CD14-positive monocyte (primary cell): ENCODE measurements around the gene EIF4E1B. TPM values are rescaled to one million over a fixed set of nuclear protein-coding genes. Genes with fewer than 3 reads are reported as not detected.

Experiments
- DNase-seq, 3 donors: peaks; one replicate each; pipeline ENCODE4 v3.0.0-alpha.2; 2011 to 2022
- H2AFZ ChIP-seq: 2 replicates; pipeline ENCODE4 v1.6.0; 2012; ENCODE audit warnings: mild to moderate bottlenecking, low read depth, low read length, inconsistent platforms; ENCODE audit not compliant: insufficient read depth, poor library complexity, severe bottlenecking
- H3K27ac ChIP-seq, 2 donors: 1 replicate in 1 of 2; 2 replicates in 1 of 2; pipeline ENCODE4 v1.5.1; 2012 to 2013; ENCODE audit warnings: low read length in 2 of 2, control low read depth in 1 of 2, inconsistent platforms in 1 of 2, low read depth in 1 of 2, mild to moderate bottlenecking in 1 of 2
- H3K27me3 ChIP-seq, 2 donors: one replicate each; pipeline versions ENCODE4 v1.6.0 to v1.6.1; 2011 to 2013; ENCODE audit warnings: low read length in 2 of 2; ENCODE audit not compliant: control insufficient read depth in 2 of 2, insufficient read depth in 2 of 2
- H3K36me3 ChIP-seq, 2 donors: replicated peaks in 1 of 2; 1 replicate in 1 of 2; 2 replicates in 1 of 2; pipeline versions ENCODE4 v1.5.1 to v1.6.1; 2012 to 2013; ENCODE audit warnings: low read length in 2 of 2, control low read depth in 1 of 2, inconsistent platforms in 1 of 2, mild to moderate bottlenecking in 1 of 2; ENCODE audit not compliant: insufficient read depth in 2 of 2, control insufficient read depth in 1 of 2
- H3K4me1 ChIP-seq, 2 donors: 1 replicate in 1 of 2; 2 replicates in 1 of 2; pipeline versions ENCODE4 v1.5.1 to v1.6.1; 2012 to 2013; ENCODE audit warnings: low read length in 2 of 2, control low read depth in 1 of 2, inconsistent platforms in 1 of 2, mild to moderate bottlenecking in 1 of 2, moderate library complexity in 1 of 2; ENCODE audit not compliant: insufficient read depth in 2 of 2, control insufficient read depth in 1 of 2
- H3K4me2 ChIP-seq: replicated peaks from 2 replicates; pipeline ENCODE3; 2012; ENCODE audit warnings: low read length, moderate library complexity, mild to moderate bottlenecking; ENCODE audit not compliant: poor library complexity, severe bottlenecking; ENCODE audit errors: extremely low read depth
- H3K4me3 ChIP-seq, 3 experiments: fragments of 200-600 bp in 1 of 3; sonication (generic) in 1 of 3; replicated peaks in 1 of 3; 1 replicate in 2 of 3; 2 replicates in 1 of 3; pipeline ENCODE4 v1.5.1; 2011 to 2013; ENCODE audit warnings: low read length in 3 of 3, mild to moderate bottlenecking in 3 of 3, control low read depth in 2 of 3, low read depth in 2 of 3, inconsistent platforms in 1 of 3, moderate library complexity in 1 of 3
- H3K79me2 ChIP-seq: 2 replicates; pipeline ENCODE4 v1.6.0; 2012; ENCODE audit warnings: mild to moderate bottlenecking, control low read depth, inconsistent platforms, low read length, moderate library complexity; ENCODE audit not compliant: insufficient read depth
- H3K9ac ChIP-seq: 2 replicates; pipeline ENCODE4 v1.6.0; 2017; ENCODE audit warnings: low read length, mild to moderate bottlenecking; ENCODE audit not compliant: insufficient read depth, poor library complexity, severe bottlenecking
- H3K9me3 ChIP-seq, 2 donors: replicated peaks in 1 of 2; 1 replicate in 1 of 2; 2 replicates in 1 of 2; pipeline versions ENCODE4 v1.5.1 to v1.6.1; 2012 to 2013; ENCODE audit warnings: low read length in 2 of 2, control low read depth in 1 of 2; ENCODE audit not compliant: control insufficient read depth in 1 of 2, insufficient read depth in 1 of 2
- H4K20me1 ChIP-seq: 2 replicates; pipeline ENCODE4 v1.6.0; 2012; ENCODE audit warnings: mild to moderate bottlenecking, low read length, control low read depth, moderate library complexity; ENCODE audit not compliant: insufficient read depth
- H3K27ac Mint-ChIP-seq, 7 donors: one replicate each; pipeline ENCODE4 v1.8.0; 2020; ENCODE audit warnings: mild to moderate bottlenecking in 7 of 7, mixed read lengths in 7 of 7, moderate library complexity in 6 of 7, inconsistent platforms in 2 of 7
- H3K27me3 Mint-ChIP-seq, 3 donors: one replicate each; pipeline ENCODE4 v1.8.0; 2021 to 2022; ENCODE audit warnings: low read depth in 3 of 3, mild to moderate bottlenecking in 3 of 3, mixed read lengths in 3 of 3, moderate library complexity in 3 of 3, inconsistent platforms in 1 of 3
- H3K36me3 Mint-ChIP-seq, 2 donors: one replicate each; pipeline ENCODE4 v1.8.0; 2020; ENCODE audit warnings: mixed read lengths in 2 of 2, inconsistent platforms in 1 of 2, mild to moderate bottlenecking in 1 of 2
- H3K4me1 Mint-ChIP-seq: one replicate; pipeline ENCODE4 v1.8.0; 2020; ENCODE audit warnings: mild to moderate bottlenecking, mixed read lengths
- H3K4me3 Mint-ChIP-seq, 2 donors: one replicate each; pipeline ENCODE4 v1.8.0; 2020; ENCODE audit warnings: mild to moderate bottlenecking in 2 of 2, mixed read lengths in 2 of 2, moderate library complexity in 1 of 2
- H3K9me3 Mint-ChIP-seq, 7 donors: one replicate each; pipeline ENCODE4 v1.8.0; 2020 to 2022; ENCODE audit warnings: mixed read lengths in 7 of 7, mild to moderate bottlenecking in 6 of 7, moderate library complexity in 6 of 7, inconsistent platforms in 2 of 7
- CTCF ChIP-seq: fragments of 200-600 bp; IDR thresholded peaks from one replicate; pipeline ENCODE4 v1.8.0; 2022; ENCODE audit warnings: antibody characterized with exemption, mild to moderate bottlenecking
- whole genome bisulfite sequencing: methylation state at CpG from one replicate; pipeline ENCODE4 v1.1.5; 2013; ENCODE audit warnings: missing lambda C conversion rate; ENCODE audit not compliant: insufficient coverage; 5-methylcytosine and 5-hydroxymethylcytosine counted together
- intact Hi-C, 2 donors: fragments of 100-400 bp; cut with micrococcal nuclease; formaldehyde crosslinking; loops; one replicate each; pipeline versions ENCODE4 v1.15.0 to v1.15.1; 2023
- polyA plus RNA-seq, 3 donors: library from polyadenylated mRNA; depleted of rRNA in 1 of 3; unstranded in 2 of 3; stranded (reverse) in 1 of 3; fragments of 300-500 nt in 2 of 3; fragments of >200 nt in 1 of 3; fragmentation: Illumina TruSeq in 2 of 3; gene quantifications; 1 replicate in 2 of 3; 2 replicates in 1 of 3; pipeline ENCODE4 v1.2.3, GENCODE V29; 2012 to 2021

Gene EIF4E1B
- polyA plus RNA-seq, 3 donors, result not detected

GRCh38 chr5:176606032-176606431 lies 24.4 kb upstream of the EIF4E1B start:
- no CpG with 5 or more reads among the region's 3 CpGs for WGBS
- peaks cover 34 to 53% (median 35%) of the 10 kb centered on the region in 3 donors for H3K27me3 Mint-ChIP-seq
- TF ChIP-seq CTCF, result no peak

GRCh38 chr5:176606875-176607274 lies 23.6 kb upstream of the EIF4E1B start:
- no peak for TF ChIP-seq CTCF
- WGBS, result no CpG with 5 or more reads among the region's 3 CpGs
- H3K9me3 Mint-ChIP-seq, result peaks cover 0 to 15% (median 6%) of the 10 kb centered on the region in 7 donors
- H3K4me1 Mint-ChIP-seq, result peaks cover 10% of the 10 kb centered on the region
- Histone ChIP-seq H3K27ac (no peak overlapping the region), H3K79me2 (no peaks in the 10 kb centered on the region), H3K4me2 (no peak overlapping the region), H3K9ac (no peak overlapping the region), H3K36me3 (no peaks in the 10 kb centered on the region), H4K20me1 (no peaks in the 10 kb centered on the region), H3K27me3 (peaks cover 15 to 48% of the 10 kb centered on the region in 2 donors), H3K4me3 (no peak overlapping the region), H3K9me3 (no peaks in the 10 kb centered on the region), H2AFZ (no peak overlapping the region), H3K4me1 (peaks cover 6% of the 10 kb centered on the region in 2 donors)
- DNase-seq, result no peak
- intact Hi-C loops, result no loop called here
- H3K36me3 Mint-ChIP-seq, result peaks cover 3 to 7% of the 10 kb centered on the region in 2 donors
- H3K27ac Mint-ChIP-seq, result no peak overlapping the region
- peaks cover 37 to 55% (median 38%) of the 10 kb centered on the region in 3 donors for H3K27me3 Mint-ChIP-seq
- H3K4me3 Mint-ChIP-seq, result no peak overlapping the region

More at GRCh38 chr5:176606032-176606431, 24.4 kb upstream of the EIF4E1B start:
- DNase-seq, result no peak
- Histone ChIP-seq H3K36me3 (no peaks in the 10 kb centered on the region), H3K79me2 (no peaks in the 10 kb centered on the region), H3K4me2 (no peak overlapping the region), H3K4me1 (peaks cover 6% of the 10 kb centered on the region in 2 donors), H4K20me1 (no peaks in the 10 kb centered on the region), H3K27me3 (peaks cover 15 to 40% of the 10 kb centered on the region in 2 donors), H2AFZ (no peak overlapping the region), H3K27ac (no peak overlapping the region), H3K9me3 (no peaks in the 10 kb centered on the region), H3K4me3 (no peak overlapping the region), H3K9ac (no peak overlapping the region)
- Mint-ChIP-seq H3K27ac (no peak overlapping the region), H3K9me3 (peaks cover 0 to 12% (median 6%) of the 10 kb centered on the region in 7 donors), H3K4me1 (peaks cover 10% of the 10 kb centered on the region), H3K36me3 (peaks cover 3 to 7% of the 10 kb centered on the region in 2 donors), H3K4me3 (no peak overlapping the region)
- intact Hi-C loops, result no loop called here
